IMR-90 (cell line): Measurements from ENCODE around the gene GREB1L. TPM values are rescaled to one million over a fixed set of nuclear protein-coding genes. Genes with fewer than 3 reads are reported as not detected.

Experiments
- ATAC-seq: fragments of 200-7000 bp; cut with Tn5 transposase; 2 replicates; pipeline ENCODE4 v1.9.1; 2020; ENCODE audit warnings: low read depth, mild to moderate bottlenecking, moderate library complexity
- BruUV-seq: library from RNA; stranded (reverse); fragments of 400-500 nt; replicated peaks from 2 replicates; lab custom pipeline; 2021; lab: Mats Ljungman, UMichigan
- CTCF ChIA-PET: fragments of 300-600 bp; formaldehyde crosslinking; extraction: SDS; loops from one replicate; lab custom pipeline; 2021; ENCODE audit warnings: antibody characterized with exemption; lab: Yijun Ruan, JAX
- POLR2A ChIA-PET: fragments of 300-600 bp; sonication (Branson Sonifier 250); formaldehyde crosslinking; loops from one replicate; lab custom pipeline; 2022; ENCODE audit warnings: antibody characterized with exemption; ENCODE audit not compliant: unreplicated experiment; lab: Charles Lee
- DNase-seq: peaks from one replicate; pipeline ENCODE4 v3.0.0; 2013
- H2AFZ ChIP-seq: replicated peaks from 2 replicates; pipeline ENCODE3; 2013; ENCODE audit warnings: low read length, mild to moderate bottlenecking; ENCODE audit not compliant: poor library complexity
- H2AK5ac ChIP-seq: 2 replicates; pipeline ENCODE4 v1.6.1; 2013; ENCODE audit warnings: low read depth, low read length, inconsistent platforms
- H2AK9ac ChIP-seq: replicated peaks from 2 replicates; pipeline ENCODE3; 2013; ENCODE audit warnings: mild to moderate bottlenecking, low read depth, low read length, moderate library complexity; ENCODE audit not compliant: poor library complexity
- H2BK120ac ChIP-seq: 2 replicates; pipeline ENCODE4 v1.6.1; 2013; ENCODE audit warnings: low read depth, low read length, inconsistent platforms
- H2BK15ac ChIP-seq: 3 replicates; pipeline ENCODE4 v1.6.1; 2013; ENCODE audit warnings: low read depth, low read length, inconsistent platforms
- H2BK20ac ChIP-seq: 2 replicates; pipeline ENCODE4 v1.6.1; 2013; ENCODE audit warnings: low read depth, mild to moderate bottlenecking, inconsistent platforms, low read length, moderate library complexity
- H2BK5ac ChIP-seq: 2 replicates; pipeline ENCODE4 v1.6.1; 2013; ENCODE audit warnings: mild to moderate bottlenecking, low read depth, low read length, inconsistent platforms; ENCODE audit not compliant: poor library complexity, severe bottlenecking
- H3K14ac ChIP-seq: replicated peaks from 2 replicates; pipeline ENCODE4 v1.6.1; 2013; ENCODE audit warnings: low read depth, low read length, inconsistent platforms
- H3K18ac ChIP-seq: 2 replicates; pipeline ENCODE4 v1.6.1; 2013; ENCODE audit warnings: low read depth, low read length, control low read depth
- H3K23ac ChIP-seq: 2 replicates; pipeline ENCODE4 v1.6.1; 2013; ENCODE audit warnings: low read depth, low read length, inconsistent platforms
- H3K27ac ChIP-seq: 2 replicates; pipeline ENCODE4 v1.5.1; 2013; ENCODE audit warnings: mild to moderate bottlenecking, control low read depth, low read length; ENCODE audit not compliant: insufficient read depth
- H3K27me3 ChIP-seq: 2 replicates; pipeline ENCODE4 v1.6.1; 2013; ENCODE audit warnings: low read length; ENCODE audit not compliant: control insufficient read depth, insufficient read depth
- H3K36me3 ChIP-seq: 2 replicates; pipeline ENCODE4 v1.6.1; 2013; ENCODE audit warnings: low read length, mixed read lengths; ENCODE audit not compliant: control insufficient read depth, insufficient read depth
- H3K4ac ChIP-seq: 2 replicates; pipeline ENCODE4 v1.6.1; 2013; ENCODE audit warnings: low read depth, low read length, inconsistent platforms
- H3K4me1 ChIP-seq: 2 replicates; pipeline ENCODE4 v1.6.1; 2013; ENCODE audit warnings: low read length, mixed read lengths; ENCODE audit not compliant: control insufficient read depth, insufficient read depth
- H3K4me2 ChIP-seq: 2 replicates; pipeline ENCODE4 v1.6.1; 2013; ENCODE audit warnings: low read depth, mild to moderate bottlenecking, control low read depth, low read length, moderate library complexity
- H3K4me3 ChIP-seq: 2 replicates; pipeline ENCODE4 v1.5.1; 2013; ENCODE audit warnings: low read depth, mild to moderate bottlenecking, control low read depth, low read length, moderate library complexity; ENCODE audit not compliant: insufficient read depth
- H3K56ac ChIP-seq: 2 replicates; pipeline ENCODE4 v1.6.1; 2013; ENCODE audit warnings: low read length, inconsistent platforms; ENCODE audit not compliant: insufficient read depth; ENCODE audit errors: extremely low read depth
- H3K79me1 ChIP-seq, 2 experiments: 2 replicates each; pipeline ENCODE4 v1.6.1; 2013; ENCODE audit warnings: low read length in 2 of 2, inconsistent platforms in 1 of 2, low read depth in 1 of 2
- H3K9ac ChIP-seq: 2 replicates; pipeline ENCODE4 v1.6.1; 2013; ENCODE audit warnings: low read depth, low read length, control low read depth
- H3K9me1 ChIP-seq: 2 replicates; pipeline ENCODE4 v1.6.1; 2013; ENCODE audit warnings: low read length, inconsistent platforms; ENCODE audit not compliant: insufficient read depth
- H3K9me3 ChIP-seq: 2 replicates; pipeline ENCODE4 v1.6.1; 2013; ENCODE audit warnings: low read length; ENCODE audit not compliant: control insufficient read depth, insufficient read depth
- H4K20me1 ChIP-seq: 2 replicates; pipeline ENCODE4 v1.6.1; 2013; ENCODE audit warnings: low read length, inconsistent platforms; ENCODE audit not compliant: insufficient read depth
- H4K5ac ChIP-seq: 2 replicates; pipeline ENCODE4 v1.6.1; 2013; ENCODE audit warnings: mild to moderate bottlenecking, low read depth, low read length, control low read depth
- H4K8ac ChIP-seq, 2 experiments: 2 replicates each; pipeline ENCODE4 v1.6.1; 2013; ENCODE audit warnings: low read depth in 2 of 2, low read length in 2 of 2, control low read depth in 1 of 2, inconsistent platforms in 1 of 2
- H4K91ac ChIP-seq: 2 replicates; pipeline ENCODE4 v1.6.1; 2013; ENCODE audit warnings: low read depth, low read length, inconsistent platforms; ENCODE audit not compliant: insufficient read depth
- BHLHE40 ChIP-seq: fragments of 150-350 bp; IDR thresholded peaks from 2 replicates; pipeline ENCODE4 v1.6.1; 2016; ENCODE audit warnings: mild to moderate bottlenecking, low read depth, low read length
- CEBPB ChIP-seq: IDR thresholded peaks from 2 replicates; pipeline ENCODE4 v1.6.1; 2012; ENCODE audit warnings: low read depth, low read length, improper control_type of control experiment
- CHD1 ChIP-seq: IDR thresholded peaks from 2 replicates; pipeline ENCODE4 v1.6.1; 2012; ENCODE audit warnings: low read depth, low read length, improper control_type of control experiment
- FOS ChIP-seq: fragments of 150-350 bp; IDR thresholded peaks from 2 replicates; pipeline ENCODE4 v1.6.1; 2016; ENCODE audit warnings: low read depth, low read length
- MAFK ChIP-seq: IDR thresholded peaks from 2 replicates; pipeline ENCODE4 v1.6.1; 2012; ENCODE audit warnings: low read depth, low read length, improper control_type of control experiment
- MAZ ChIP-seq: IDR thresholded peaks from 2 replicates; pipeline ENCODE4 v1.6.1; 2012; ENCODE audit warnings: low read depth, mild to moderate bottlenecking, low read length, improper control_type of control experiment, moderate library complexity, borderline replicate concordance
- MXI1 ChIP-seq: IDR thresholded peaks from 2 replicates; pipeline ENCODE4 v1.6.1; 2012; ENCODE audit warnings: low read depth, mild to moderate bottlenecking, low read length, moderate library complexity, borderline replicate concordance
- NFE2L2 ChIP-seq: fragments of 150-350 bp; IDR thresholded peaks from 2 replicates; pipeline ENCODE4 v1.6.1; 2016; ENCODE audit warnings: low read depth, mild to moderate bottlenecking, low read length
- POLR2A ChIP-seq: IDR thresholded peaks from 2 replicates; pipeline ENCODE4 v1.6.1; 2012; ENCODE audit warnings: mild to moderate bottlenecking, low read depth, low read length
- RAD21 ChIP-seq: IDR thresholded peaks from 2 replicates; pipeline ENCODE4 v1.6.1; 2012; ENCODE audit warnings: low read length, improper control_type of control experiment
- RCOR1 ChIP-seq: IDR thresholded peaks from 2 replicates; pipeline ENCODE4 v1.6.1; 2012; ENCODE audit warnings: mild to moderate bottlenecking, low read length, improper control_type of control experiment; ENCODE audit not compliant: insufficient replicate concordance
- RFX5 ChIP-seq: IDR thresholded peaks from 2 replicates; pipeline ENCODE4 v1.8.0; 2012; ENCODE audit warnings: low read depth, mild to moderate bottlenecking, low read length, moderate library complexity
- SMC3 ChIP-seq: fragments of 150-350 bp; IDR thresholded peaks from 2 replicates; pipeline ENCODE4 v1.6.1; 2016; ENCODE audit warnings: low read depth, mild to moderate bottlenecking, antibody characterized with exemption, low read length, moderate library complexity
- USF2 ChIP-seq: fragments of 150-350 bp; IDR thresholded peaks from 2 replicates; pipeline ENCODE4 v1.6.1; 2017; ENCODE audit warnings: mild to moderate bottlenecking, antibody characterized with exemption, low read length, low read depth
- WGBS, 2 experiments: methylation state at CpG; one replicate each; pipeline versions ENCODE4 v1.1.5 to v1.1.7; 2013; ENCODE audit warnings: missing lambda C conversion rate in 2 of 2; ENCODE audit not compliant: insufficient read length in 1 of 2; ENCODE audit errors: extremely low coverage in 2 of 2; 5-methylcytosine and 5-hydroxymethylcytosine counted together
- dilution Hi-C: fragments of 300-500 bp; cut with HindIII; formaldehyde crosslinking; loops from one replicate; pipeline ENCODE4 v1.14.3; 2018; ENCODE audit warnings: low sequenced_read_pairs; ENCODE audit not compliant: unreplicated experiment
- in situ Hi-C: fragments of 300-500 bp; cut with MboI; formaldehyde crosslinking; loops from 3 replicates; pipeline ENCODE4 v1.14.3; 2019; ENCODE audit warnings: low sequenced_read_pairs, inconsistent platforms, mixed read lengths
- intact Hi-C: fragments of 100-400 bp; cut with micrococcal nuclease; formaldehyde crosslinking; loops from 2 replicates; pipeline ENCODE4 v1.10.0; 2022
- polyA plus RNA-seq, 3 experiments: library from polyadenylated mRNA; depleted of rRNA; stranded (reverse); fragments of >200 nt; gene quantifications; 2 replicates each; pipeline ENCODE4 v1.2.3, GENCODE V29; 2012; ENCODE audit warnings: low replicate concordance in 1 of 3
- total RNA-seq: library from RNA; depleted of rRNA; stranded (reverse); fragments of >200 nt; gene quantifications from 2 replicates; pipeline ENCODE4 v1.2.3, GENCODE V29; 2012
- TF ChIP-seq, protein P1 (sequence below): fragments of 150-350 bp; IDR thresholded peaks from 2 replicates; pipeline ENCODE4 v1.6.1; 2016; ENCODE audit warnings: low read depth, mild to moderate bottlenecking, low read length, moderate library complexity, borderline replicate concordance

GREB1L gene
- total and polyA plus RNA-seq, 2 of the 4 experiments (the other 2 are of a cell fraction), result under 0.01 to 0.02 TPM

DNA sequence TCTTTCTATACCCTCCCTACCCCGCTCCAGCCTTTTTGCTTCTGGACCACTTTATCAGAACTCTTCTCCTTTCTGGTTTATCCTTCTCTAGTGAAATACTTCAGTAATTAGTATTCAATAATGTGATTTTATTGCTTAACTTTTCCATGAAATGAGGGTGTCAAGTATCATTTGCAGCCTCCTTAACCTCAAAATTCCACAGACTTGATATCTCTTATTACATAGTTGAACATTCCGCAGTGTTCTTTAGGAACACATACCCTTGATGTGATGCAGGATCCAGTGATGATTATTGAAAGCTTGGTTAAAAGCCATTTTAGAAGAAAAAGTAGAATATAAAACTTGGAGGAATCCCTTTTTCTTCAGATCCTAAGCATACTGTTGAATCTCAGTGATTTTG, 94.8 kb downstream of the GREB1L start:
- Histone ChIP-seq H3K18ac (no peak overlapping the region), H3K36me3 (no peaks in the 10 kb centered on the region), H2AK5ac (no peak overlapping the region), H2AFZ (no peak overlapping the region), H3K27me3 (peaks cover 6% of the 10 kb centered on the region), H2BK20ac (no peak overlapping the region), H3K4me3 (no peak overlapping the region), H3K27ac (no peak overlapping the region), H2BK15ac (no peak overlapping the region), H4K20me1 (no peaks in the 10 kb centered on the region), H3K9me1 (no peaks in the 10 kb centered on the region), H3K4ac (no peak overlapping the region), H3K4me2 (no peak overlapping the region), H2AK9ac (no peak overlapping the region), H3K79me1 (no peaks in the 10 kb centered on the region), H3K56ac (no peak overlapping the region), H4K5ac (no peak overlapping the region), H2BK5ac (no peak overlapping the region), H3K9me3 (no peaks in the 10 kb centered on the region), H4K91ac (no peak overlapping the region), H3K23ac (no peak overlapping the region), H3K4me1 (no peaks in the 10 kb centered on the region), H3K9ac (no peak overlapping the region), H3K14ac (no peak overlapping the region), H2BK120ac (no peak overlapping the region), H4K8ac (no peak overlapping the region)
- ATAC-seq (no peak), DNase-seq (no peak)
- no TSS peak for BruUV-seq
- dilution Hi-C loops, result no loop called here
- ChIA-PET CTCF (no interaction called here), POLR2A (no interaction called here)
- TF ChIP-seq CHD1, result no peak
- no peak for TF ChIP-seq RCOR1
- TF ChIP-seq RAD21, result no peak
- TF ChIP-seq SMC3, result no peak
- no peak for TF ChIP-seq MAZ
- TF ChIP-seq USF2, result no peak
- TF ChIP-seq NFE2L2, result no peak
- TF ChIP-seq, protein P1, sequence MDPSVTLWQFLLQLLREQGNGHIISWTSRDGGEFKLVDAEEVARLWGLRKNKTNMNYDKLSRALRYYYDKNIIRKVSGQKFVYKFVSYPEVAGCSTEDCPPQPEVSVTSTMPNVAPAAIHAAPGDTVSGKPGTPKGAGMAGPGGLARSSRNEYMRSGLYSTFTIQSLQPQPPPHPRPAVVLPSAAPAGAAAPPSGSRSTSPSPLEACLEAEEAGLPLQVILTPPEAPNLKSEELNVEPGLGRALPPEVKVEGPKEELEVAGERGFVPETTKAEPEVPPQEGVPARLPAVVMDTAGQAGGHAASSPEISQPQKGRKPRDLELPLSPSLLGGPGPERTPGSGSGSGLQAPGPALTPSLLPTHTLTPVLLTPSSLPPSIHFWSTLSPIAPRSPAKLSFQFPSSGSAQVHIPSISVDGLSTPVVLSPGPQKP, result no peak
- no peak for TF ChIP-seq BHLHE40
- TF ChIP-seq MAFK, result no peak
- TF ChIP-seq MXI1, result no peak
- TF ChIP-seq FOS, result no peak
- no peak for TF ChIP-seq CEBPB
- TF ChIP-seq RFX5, result no peak
- TF ChIP-seq POLR2A, result no peak
- intact Hi-C loops, result loop anchor here (1.0 kb wide), 1 partner anchor 44 kb away; no protein-coding TSS in a partner anchor
- in situ Hi-C loops, result no loop called here
- no CpG with 5 or more reads among the region's 2 CpGs for WGBS, 2 experiments
